ENCODE measurements around the gene KRTAP12-3.
A peak's percentile ranks its signal among the peaks of the same experiment; 100 is the strongest.

Gene KRTAP12-3

DNA sequence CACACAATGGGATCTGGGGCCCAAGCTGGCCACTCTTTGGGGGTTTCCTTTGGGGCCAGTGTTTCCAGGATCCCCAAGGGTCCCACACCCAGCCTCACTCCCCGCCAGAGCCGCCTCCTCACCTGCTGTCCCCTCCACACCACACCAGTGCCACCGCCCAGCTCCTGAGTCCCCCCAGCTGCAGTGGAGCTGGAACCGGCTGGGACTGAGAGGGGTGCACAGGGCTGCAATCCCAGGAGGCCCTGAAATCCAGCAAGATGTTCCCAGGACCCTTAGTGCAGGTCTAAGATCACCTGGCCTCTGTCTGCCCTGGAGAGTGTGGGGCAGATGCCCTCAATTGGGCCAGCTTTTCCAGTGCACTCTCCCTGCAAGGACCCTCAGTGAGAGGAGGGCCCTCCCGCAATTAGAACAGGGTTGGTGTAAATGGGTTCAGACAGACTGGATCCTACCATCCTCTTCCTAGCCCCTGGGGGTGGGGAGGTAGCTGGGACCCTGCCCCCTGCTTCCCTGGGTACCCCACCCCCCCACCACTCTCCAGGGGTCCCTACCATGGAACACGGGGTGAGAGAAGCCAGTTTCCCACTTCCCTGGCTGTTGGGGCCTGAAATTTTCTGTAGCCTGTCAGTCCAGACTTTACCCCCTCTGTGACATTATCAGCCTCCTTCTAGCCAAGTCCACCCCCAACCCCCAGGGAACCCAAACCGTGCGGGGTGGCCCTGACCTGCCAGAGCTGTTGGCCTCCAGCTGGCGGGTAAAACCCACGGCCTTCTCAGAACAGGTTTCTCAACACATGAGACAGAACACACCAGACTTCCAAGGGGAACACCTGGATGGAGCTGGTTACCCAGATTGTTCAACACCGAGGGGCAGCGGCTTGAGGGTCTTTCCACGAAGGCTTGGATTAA lies 46.3 kb downstream of the KRTAP12-3 start:
- no peak for DNase-seq

DNA sequence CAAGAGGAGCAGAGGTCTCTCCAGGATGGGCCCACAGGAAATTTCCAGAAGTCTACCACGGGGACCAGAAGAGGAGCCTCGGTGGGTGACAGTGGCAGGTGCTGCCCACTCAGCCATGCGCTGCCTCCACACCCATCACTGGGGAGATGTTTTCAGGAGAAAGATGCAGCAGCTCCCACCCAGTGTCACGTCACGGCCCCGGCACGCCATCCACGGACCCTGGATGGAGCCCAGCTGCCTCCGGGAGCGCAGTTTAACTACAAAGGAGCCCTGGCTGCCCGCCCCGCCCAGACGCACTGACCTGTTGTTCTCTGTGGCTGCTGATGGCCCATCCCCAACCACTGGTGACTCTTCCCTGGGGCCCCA lies 46.9 kb downstream of the KRTAP12-3 start:
- peak; percentile 4 for DNase-seq

DNA sequence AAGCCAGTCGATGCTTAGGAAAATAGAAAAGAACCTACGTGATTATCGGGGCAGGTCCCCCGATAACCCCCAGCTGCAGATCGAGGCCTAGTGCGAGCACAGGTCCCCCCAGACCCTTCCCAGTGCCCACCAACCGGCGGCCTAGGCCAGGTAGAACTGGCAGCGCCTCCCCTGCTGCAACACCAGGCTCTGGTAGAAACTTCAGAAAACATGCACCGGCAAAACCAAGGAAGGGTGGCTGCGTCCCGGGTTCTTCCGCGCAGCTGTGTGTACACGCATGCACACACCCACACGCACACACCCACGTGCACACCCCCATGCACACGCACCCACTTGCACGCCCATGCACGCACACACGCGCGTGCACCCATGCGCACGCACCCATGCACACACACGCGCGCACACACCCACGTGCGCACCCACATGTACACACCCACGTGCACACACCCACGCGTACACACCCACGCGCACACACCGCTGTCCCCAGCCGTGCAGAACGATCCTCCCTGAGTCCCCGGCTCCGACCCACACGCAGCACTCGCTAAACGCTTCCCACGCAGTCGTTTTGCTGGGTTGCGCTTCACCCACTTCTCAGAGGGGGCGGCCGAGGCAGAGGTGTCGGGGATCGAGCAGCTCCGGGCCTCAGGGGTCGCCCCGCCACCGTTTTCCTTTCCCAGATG lies 48.4 kb downstream of the KRTAP12-3 start:
- peak; percentile 5 for DNase-seq

DNA sequence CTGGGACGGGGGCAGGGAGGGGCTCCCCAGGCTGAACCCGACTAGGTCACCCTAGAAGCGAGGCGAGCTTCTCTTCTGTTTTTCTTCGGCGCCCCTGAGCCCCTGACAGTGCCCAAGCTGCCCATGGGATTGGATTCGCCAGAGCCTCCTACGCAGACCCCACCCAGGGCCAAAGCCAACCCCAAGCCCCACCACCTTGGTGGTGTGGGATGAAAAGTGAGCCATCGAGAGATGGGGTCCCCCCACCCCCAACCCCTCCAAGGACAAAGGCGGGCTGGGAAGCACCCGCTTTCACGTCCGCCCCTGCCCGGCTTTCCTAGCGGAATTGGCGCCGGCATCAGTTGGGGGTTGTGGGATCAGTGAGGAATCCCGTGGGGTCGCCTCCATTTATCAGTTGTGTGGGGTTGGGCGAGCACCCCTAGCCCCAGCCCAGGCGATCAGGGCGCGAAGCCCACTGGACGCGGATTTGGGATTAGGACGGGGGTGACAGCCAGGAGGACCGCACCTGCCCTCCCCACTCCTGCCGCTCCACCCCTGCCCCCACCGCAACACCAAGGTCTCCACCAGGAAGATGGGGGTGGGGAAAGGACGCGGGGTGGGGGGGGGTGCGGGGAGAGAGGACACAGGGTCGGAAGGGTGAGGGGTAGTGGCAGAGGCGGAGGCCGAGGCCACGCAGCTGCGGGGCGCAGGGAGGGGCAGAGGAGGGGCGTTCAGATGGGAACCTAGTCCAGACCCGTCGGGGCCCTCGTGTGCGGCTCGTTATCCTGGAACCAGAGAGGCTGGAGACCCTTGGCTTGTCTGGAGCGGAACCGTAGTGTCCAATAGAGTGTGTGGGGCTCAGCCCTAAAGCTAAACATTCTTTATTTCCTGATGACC lies 49.2 kb downstream of the KRTAP12-3 start:
- peak; percentile 18 for DNase-seq
